ENCODE results near the gene GRB7. TPM values are rescaled to one million over a fixed set of nuclear protein-coding genes. Genes with fewer than 3 reads are reported as not detected.

Gene GRB7
- total RNA-seq, 1 donor from 2014 or later = 44.6 TPM

DNA sequence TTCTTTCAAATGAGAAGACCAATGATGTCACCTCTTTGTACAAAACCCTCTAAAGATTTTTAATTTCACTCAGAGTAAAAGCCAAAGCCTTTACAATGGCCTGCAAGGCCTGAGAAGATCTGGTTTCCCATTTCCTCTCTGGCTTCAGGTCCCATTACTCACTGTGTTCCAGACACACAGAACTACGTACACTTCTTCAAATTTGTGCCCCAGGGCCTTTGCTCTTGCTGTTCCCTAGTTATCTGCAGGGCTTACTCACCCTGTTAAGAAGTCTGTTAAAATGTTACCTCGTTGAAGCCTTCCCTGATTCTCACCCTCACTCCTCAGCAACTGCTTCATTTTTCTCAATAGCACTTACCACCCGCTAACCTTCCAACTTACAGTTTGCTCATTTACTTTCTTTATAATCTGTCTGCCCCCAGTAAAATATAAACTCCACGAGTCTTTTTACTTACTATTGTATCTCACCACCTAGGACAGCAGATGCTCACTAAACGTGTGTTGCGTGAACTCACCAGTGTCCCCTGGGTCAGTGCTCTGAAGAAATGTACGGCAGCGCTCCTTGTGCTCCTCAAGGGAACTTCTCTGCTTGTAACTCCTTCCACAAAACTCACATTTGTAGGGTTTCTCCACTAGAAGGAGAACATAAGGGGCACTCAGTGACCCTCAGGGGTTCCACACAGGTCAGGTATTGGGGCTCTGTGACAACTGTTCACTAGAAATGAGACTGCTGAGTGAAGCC is 50.2 kb downstream of the GRB7 start:
- Mint-ChIP-seq H3K27me3 (ENCODE audit: low read depth) (peaks cover 4% of the 10 kb centered on the region), H3K4me1 (peaks cover 14% of the 10 kb centered on the region), H3K36me3 (no peaks in the 10 kb centered on the region), H3K4me3 (no peak overlapping the region), H3K9me3 (no peaks in the 10 kb centered on the region), H3K27ac (no peak overlapping the region)
- TF ChIP-seq, protein P1, sequence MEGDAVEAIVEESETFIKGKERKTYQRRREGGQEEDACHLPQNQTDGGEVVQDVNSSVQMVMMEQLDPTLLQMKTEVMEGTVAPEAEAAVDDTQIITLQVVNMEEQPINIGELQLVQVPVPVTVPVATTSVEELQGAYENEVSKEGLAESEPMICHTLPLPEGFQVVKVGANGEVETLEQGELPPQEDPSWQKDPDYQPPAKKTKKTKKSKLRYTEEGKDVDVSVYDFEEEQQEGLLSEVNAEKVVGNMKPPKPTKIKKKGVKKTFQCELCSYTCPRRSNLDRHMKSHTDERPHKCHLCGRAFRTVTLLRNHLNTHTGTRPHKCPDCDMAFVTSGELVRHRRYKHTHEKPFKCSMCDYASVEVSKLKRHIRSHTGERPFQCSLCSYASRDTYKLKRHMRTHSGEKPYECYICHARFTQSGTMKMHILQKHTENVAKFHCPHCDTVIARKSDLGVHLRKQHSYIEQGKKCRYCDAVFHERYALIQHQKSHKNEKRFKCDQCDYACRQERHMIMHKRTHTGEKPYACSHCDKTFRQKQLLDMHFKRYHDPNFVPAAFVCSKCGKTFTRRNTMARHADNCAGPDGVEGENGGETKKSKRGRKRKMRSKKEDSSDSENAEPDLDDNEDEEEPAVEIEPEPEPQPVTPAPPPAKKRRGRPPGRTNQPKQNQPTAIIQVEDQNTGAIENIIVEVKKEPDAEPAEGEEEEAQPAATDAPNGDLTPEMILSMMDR (IDR thresholded peaks at IDR 0.05; ENCODE audit: unreplicated experiment) = no peak
- no peak for DNase-seq (ENCODE audit: low spot score in 2 of 2, unreplicated experiment in 2 of 2)

- H3K36me3 Mint-ChIP-seq = no peaks in the 10 kb centered on the region
- H3K9me3 Mint-ChIP-seq = no peaks in the 10 kb centered on the region
- peak overlapping the region; percentile 59 for H3K27ac Mint-ChIP-seq
- peaks cover 11% of the 10 kb centered on the region for H3K4me1 Mint-ChIP-seq
- TF ChIP-seq, protein P1 (IDR thresholded peaks at IDR 0.05; ENCODE audit: unreplicated experiment) = no peak
- no peak overlapping the region for H3K4me3 Mint-ChIP-seq
- peaks cover 2% of the 10 kb centered on the region for H3K27me3 Mint-ChIP-seq (ENCODE audit: low read depth)
- DNase-seq (ENCODE audit: low spot score in 2 of 2, unreplicated experiment in 2 of 2) = no peak
These were observed 53.6 kb downstream of the GRB7 start for GRCh38 chr17:39791111-39791992.

GRCh38 chr17:39792526-39793221 is 54.9 kb downstream of the GRB7 start:
- TF ChIP-seq, protein P1 (IDR thresholded peaks at IDR 0.05; ENCODE audit: unreplicated experiment) = no peak
- no peak for DNase-seq (ENCODE audit: low spot score in 2 of 2, unreplicated experiment in 2 of 2)
- H3K9me3 Mint-ChIP-seq = no peaks in the 10 kb centered on the region
- peaks cover 2% of the 10 kb centered on the region for H3K27me3 Mint-ChIP-seq (ENCODE audit: low read depth)
- peaks cover 9% of the 10 kb centered on the region for H3K4me1 Mint-ChIP-seq
- no peaks in the 10 kb centered on the region for H3K36me3 Mint-ChIP-seq
- no peak overlapping the region for H3K4me3 Mint-ChIP-seq
- no peak overlapping the region for H3K27ac Mint-ChIP-seq

GRCh38 chr17:39793301-39793872 is 55.6 kb downstream of the GRB7 start:
- Mint-ChIP-seq H3K4me3 (no peak overlapping the region), H3K4me1 (peaks cover 9% of the 10 kb centered on the region), H3K27ac (no peak overlapping the region), H3K36me3 (no peaks in the 10 kb centered on the region), H3K9me3 (no peaks in the 10 kb centered on the region), H3K27me3 (ENCODE audit: low read depth) (peaks cover 2% of the 10 kb centered on the region)
- TF ChIP-seq, protein P1 (IDR thresholded peaks at IDR 0.05; ENCODE audit: unreplicated experiment) = no peak
- no peak for DNase-seq (ENCODE audit: low spot score in 2 of 2, unreplicated experiment in 2 of 2)

DNA sequence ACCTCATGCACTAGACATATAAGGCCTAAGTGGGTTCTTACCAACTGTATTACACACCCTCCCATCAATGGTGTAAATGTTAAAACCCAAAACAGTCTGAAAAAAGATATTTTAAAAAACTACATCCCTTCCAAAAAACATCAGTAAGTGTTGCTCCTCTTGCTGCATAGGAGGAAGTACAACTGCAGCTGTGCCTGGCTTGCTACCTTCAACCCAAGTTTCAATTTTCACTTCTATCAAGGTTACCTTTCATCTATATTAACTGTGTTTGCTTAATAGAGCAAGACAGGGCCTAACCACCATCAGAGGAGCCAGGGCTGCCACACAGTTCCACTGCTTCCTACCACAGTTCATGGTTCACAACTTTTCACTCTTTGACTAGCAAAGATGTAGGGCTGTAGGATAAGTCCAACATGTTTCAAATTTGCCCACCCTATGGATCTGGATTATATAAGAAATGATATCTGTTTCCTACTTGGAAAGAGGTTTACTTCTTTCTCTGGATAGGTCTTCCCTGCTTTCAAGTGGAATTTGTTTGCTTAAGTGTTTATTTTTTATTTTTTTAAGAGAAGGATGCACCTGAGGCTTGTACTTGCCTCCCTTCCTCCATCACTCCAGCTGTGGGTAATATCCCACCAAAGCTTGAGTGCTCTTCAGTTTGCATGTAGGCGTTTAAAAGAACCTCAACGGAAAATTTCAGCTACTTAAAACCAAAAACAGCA is 56.7 kb downstream of the GRB7 start:
- no peaks in the 10 kb centered on the region for H3K9me3 Mint-ChIP-seq
- H3K27ac Mint-ChIP-seq = no peak overlapping the region
- TF ChIP-seq, protein P1 (IDR thresholded peaks at IDR 0.05; ENCODE audit: unreplicated experiment) = no peak
- H3K27me3 Mint-ChIP-seq (ENCODE audit: low read depth) = peaks cover 2% of the 10 kb centered on the region
- H3K4me1 Mint-ChIP-seq = peaks cover 11% of the 10 kb centered on the region
- no peak for DNase-seq (ENCODE audit: low spot score in 2 of 2, unreplicated experiment in 2 of 2)
- H3K4me3 Mint-ChIP-seq = no peak overlapping the region
- no peaks in the 10 kb centered on the region for H3K36me3 Mint-ChIP-seq
